Effector CD8-positive, alpha-beta T cell (primary cell): ENCODE measurements around the gene IQUB.
"Not testable (repeated sequence)": the region's sequence is repeated elsewhere in the genome, so short reads cannot be mapped to it uniquely, and the experiment has no call there.

Source experiments
- DNase-seq: peaks from one replicate; lab custom pipeline; 2025; lab: John Stamatoyannopoulos, UW

The IQUB gene

DNA sequence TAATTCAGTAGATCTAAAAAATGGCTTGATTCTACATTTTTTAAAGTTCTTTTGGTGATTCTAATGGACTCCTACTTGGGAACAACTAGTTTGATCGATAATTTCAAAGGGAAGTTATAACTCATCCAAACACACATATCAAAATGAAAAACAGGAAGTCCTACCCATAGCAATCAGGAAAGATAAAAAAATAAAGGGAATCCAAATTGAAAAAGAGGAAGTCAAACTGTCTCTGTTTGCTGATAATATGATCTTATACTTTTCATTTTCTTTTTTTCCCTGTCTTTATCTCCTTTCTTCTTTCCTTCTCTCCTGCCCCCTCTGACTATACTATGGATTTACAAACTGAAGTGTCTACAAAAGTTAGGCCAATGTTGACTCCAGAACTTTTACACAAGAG lies 118.8 kb downstream of the IQUB start:
- no peak for DNase-seq

DNA sequence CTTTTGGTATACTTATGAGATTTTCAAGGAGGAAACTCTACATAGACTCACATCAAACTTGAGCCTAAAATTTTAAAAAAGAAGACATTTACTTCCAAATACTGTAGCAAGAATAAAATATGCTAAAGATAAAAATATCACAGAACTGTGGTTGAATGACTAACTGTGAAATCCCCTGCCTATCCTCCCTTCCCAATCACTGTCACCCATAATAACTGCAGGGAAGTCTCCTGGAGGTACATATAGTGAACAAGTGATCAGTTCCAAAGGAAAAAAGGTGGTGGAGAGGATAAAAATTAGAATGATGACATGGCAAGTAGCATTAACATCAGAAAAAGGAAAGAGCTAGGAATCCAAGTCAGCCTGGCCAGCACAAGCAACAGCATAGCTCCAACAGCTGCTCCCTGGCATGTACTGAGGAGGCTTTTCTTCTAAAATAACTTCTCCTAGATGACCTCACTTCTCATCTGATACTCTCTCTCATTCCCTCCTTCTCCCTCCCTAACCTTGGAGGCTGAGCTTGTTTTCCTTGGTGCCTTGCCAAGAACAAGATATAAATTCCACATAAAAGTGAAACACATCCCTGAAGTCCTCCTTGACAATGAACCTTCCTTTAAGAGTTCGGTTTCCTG lies 124.0 kb downstream of the IQUB start:
- DNase-seq = no peak

DNA sequence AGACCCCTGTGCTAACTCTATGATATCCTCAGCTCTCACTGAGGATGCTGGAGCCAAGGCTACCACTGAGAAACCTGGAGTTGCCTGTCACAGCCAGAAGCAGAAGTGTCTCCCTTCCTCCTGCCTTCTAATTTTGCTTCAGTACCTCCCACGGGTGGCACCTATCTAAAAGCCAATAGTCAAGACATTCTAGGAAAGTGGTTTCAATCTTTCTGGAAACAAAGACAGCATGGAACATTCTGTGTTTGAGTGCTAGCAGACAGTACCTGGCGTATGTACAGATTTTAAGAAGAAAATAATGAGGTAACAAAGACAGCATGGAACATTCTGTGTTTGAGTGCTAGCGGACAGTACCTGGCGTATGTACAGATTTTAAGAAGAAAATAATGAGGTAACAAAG lies 126.4 kb downstream of the IQUB start:
- DNase-seq = not testable (repeated sequence)
